Endodermal cell (in vitro differentiated cells): ENCODE data around the gene CYTH2. TPM values are rescaled to one million over a fixed set of nuclear protein-coding genes. Genes with fewer than 3 reads are reported as not detected.

ENCODE experiments used
- DNase-seq: peaks from one replicate; pipeline ENCODE4 v3.0.0-alpha.2; 2017
- H3K27ac ChIP-seq: 2 replicates; pipeline ENCODE4 v1.5.1; 2013; ENCODE audit warnings: mild to moderate bottlenecking, low read depth, low read length, moderate library complexity
- H3K27me3 ChIP-seq: 2 replicates; pipeline ENCODE4 v1.6.1; 2013; ENCODE audit warnings: mild to moderate bottlenecking, low read length, moderate library complexity; ENCODE audit not compliant: insufficient read depth, control insufficient read depth, poor library complexity, severe bottlenecking
- H3K36me3 ChIP-seq: 2 replicates; pipeline ENCODE4 v1.7.0; 2013; ENCODE audit warnings: mild to moderate bottlenecking, low read length, moderate library complexity; ENCODE audit not compliant: control insufficient read depth, insufficient read depth
- H3K4me1 ChIP-seq: one replicate; pipeline ENCODE4 v1.7.0; 2013; ENCODE audit warnings: low read length; ENCODE audit not compliant: control insufficient read depth, insufficient read depth
- H3K4me3 ChIP-seq: 2 replicates; pipeline ENCODE4 v1.5.1; 2013; ENCODE audit warnings: mild to moderate bottlenecking, low read length, moderate library complexity
- H3K9ac ChIP-seq: 2 replicates; pipeline ENCODE4 v1.6.1; 2013; ENCODE audit warnings: mild to moderate bottlenecking, low read length, moderate library complexity; ENCODE audit not compliant: poor library complexity, severe bottlenecking; ENCODE audit errors: extremely low read depth
- H3K9me3 ChIP-seq: 2 replicates; pipeline ENCODE4 v1.6.1; 2013; ENCODE audit warnings: mild to moderate bottlenecking, low read length, moderate library complexity; ENCODE audit not compliant: control insufficient read depth
- H3K27ac Mint-ChIP-seq: 2 replicates; pipeline ENCODE4 v1.8.0; 2020; ENCODE audit warnings: mixed read lengths
- H3K27me3 Mint-ChIP-seq: 2 replicates; pipeline ENCODE4 v1.8.0; 2021; ENCODE audit warnings: mild to moderate bottlenecking, mixed read lengths; ENCODE audit not compliant: insufficient read depth
- H3K36me3 Mint-ChIP-seq: 2 replicates; pipeline ENCODE4 v1.8.0; 2020; ENCODE audit warnings: low read depth, mixed read lengths
- H3K4me1 Mint-ChIP-seq: 2 replicates; pipeline ENCODE4 v1.8.0; 2020; ENCODE audit warnings: mixed read lengths
- H3K4me3 Mint-ChIP-seq: 2 replicates; pipeline ENCODE4 v1.8.0; 2020; ENCODE audit warnings: mild to moderate bottlenecking, moderate library complexity, mixed read lengths
- H3K9me3 Mint-ChIP-seq: 2 replicates; pipeline ENCODE4 v1.8.0; 2020; ENCODE audit warnings: mild to moderate bottlenecking, mixed read lengths
- CTCF ChIP-seq: fragments of 200-600 bp; sonication (generic); conservative IDR thresholded peaks from 2 replicates; pipeline ENCODE4 v1.5.0; 2021; ENCODE audit warnings: antibody characterized with exemption, mild to moderate bottlenecking
- WGBS, 2 experiments: methylation state at CpG; one replicate each; pipeline versions ENCODE4 v1.1.5 to v1.1.7; 2013; ENCODE audit warnings: missing lambda C conversion rate in 2 of 2, mixed read lengths in 1 of 2; ENCODE audit not compliant: insufficient coverage in 1 of 2, insufficient read length in 1 of 2; 5-methylcytosine and 5-hydroxymethylcytosine counted together
- total RNA-seq, 2 donors: library from RNA; stranded (reverse); fragmentation: NEBNext Ultra II Directional in 1 of 2; extraction: Animal tissue kit (Norgen Biotek cat#: 25700) in 1 of 2; gene quantifications; 2 replicates in 1 of 2; 3 replicates in 1 of 2; pipeline ENCODE4 v1.2.1, GENCODE V29; 2021

The CYTH2 gene
- total RNA-seq, 2 donors from 2014 or later = 106 to 133 TPM

DNA sequence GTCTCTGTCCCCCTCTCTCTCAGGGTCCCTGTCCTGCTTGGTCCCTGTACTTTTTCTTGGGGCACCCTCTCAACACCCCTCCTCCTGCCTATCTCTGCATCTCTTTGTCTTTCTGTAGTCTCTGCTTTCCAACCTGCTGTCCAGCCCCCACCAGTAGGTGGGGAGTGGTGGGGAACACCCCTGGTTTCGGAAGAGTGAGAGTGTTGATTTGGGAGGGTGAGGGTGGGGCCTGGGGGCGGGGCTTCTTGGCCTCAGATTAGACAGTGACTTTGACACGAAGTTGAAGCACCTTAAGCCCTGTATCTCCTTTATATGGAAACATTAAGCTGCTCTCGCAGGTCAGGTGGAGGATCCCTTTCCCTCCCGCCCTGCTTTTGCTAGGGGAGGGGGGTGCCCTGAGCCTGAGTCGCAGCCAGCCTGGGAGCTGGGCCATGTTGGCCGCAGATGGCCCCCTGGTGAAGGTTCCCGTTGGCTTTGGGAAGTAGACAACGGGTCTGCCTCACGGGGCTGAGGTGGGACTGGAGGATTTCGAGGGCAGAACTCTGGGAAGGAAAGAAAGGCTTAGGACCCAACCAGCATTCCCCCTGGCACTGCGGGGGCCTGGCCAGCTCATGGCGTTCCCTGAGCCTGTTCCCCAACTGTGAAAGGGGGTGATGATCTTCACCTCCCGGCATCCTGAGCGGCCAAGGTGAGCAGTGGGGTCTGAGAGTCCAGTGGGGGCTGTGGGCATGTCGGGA, 13.8 kb upstream of the CYTH2 start, which contains the start of gene KCNJ14:
TSS of gene KCNJ14 (plus strand) at position 404 of the 737 bp plus-strand sequence. CDS start 6,151 bp downstream, outside the sequence.
- peak within 1 kb of the TSS; percentile 64 for H3K27ac Mint-ChIP-seq
- TF ChIP-seq CTCF = no peak
- peaks cover 46% of the 10 kb centered on the region for H3K36me3 Mint-ChIP-seq
- peak; percentile 35 for DNase-seq
- Histone ChIP-seq H3K36me3 (peaks cover 48% of the 10 kb centered on the region), H3K4me1 (no peaks in the 10 kb centered on the region), H3K9ac (no peak within 1 kb of the TSS), H3K27ac (no peak within 1 kb of the TSS), H3K27me3 (no peaks in the 10 kb centered on the region), H3K9me3 (no peaks in the 10 kb centered on the region), H3K4me3 (no peak within 1 kb of the TSS)
- H3K4me1 Mint-ChIP-seq = no peaks in the 10 kb centered on the region
- H3K9me3 Mint-ChIP-seq = no peaks in the 10 kb centered on the region
- WGBS, 2 experiments = 93 to 98% methylated on average over 11 to 16 of the region's 16 CpGs
- no peak within 1 kb of the TSS for H3K4me3 Mint-ChIP-seq
- H3K27me3 Mint-ChIP-seq = no peaks in the 10 kb centered on the region

GRCh38 chr19:48455908-48456562, 13.1 kb upstream of the CYTH2 start:
- DNase-seq = no peak
- peaks cover 41% of the 10 kb centered on the region for H3K36me3 Mint-ChIP-seq

GRCh38 chr19:48456864-48457263, 12.3 kb upstream of the CYTH2 start:
- Mint-ChIP-seq H3K36me3 (peaks cover 34% of the 10 kb centered on the region), H3K9me3 (no peaks in the 10 kb centered on the region)
- DNase-seq = no peak

More at GRCh38 chr19:48455908-48456562, 13.1 kb upstream of the CYTH2 start:
- Mint-ChIP-seq H3K4me1 (no peaks in the 10 kb centered on the region), H3K27me3 (no peaks in the 10 kb centered on the region), H3K27ac (no peak overlapping the region), H3K9me3 (no peaks in the 10 kb centered on the region), H3K4me3 (no peak overlapping the region)
- Histone ChIP-seq H3K27me3 (no peaks in the 10 kb centered on the region), H3K4me1 (no peaks in the 10 kb centered on the region), H3K27ac (no peak overlapping the region), H3K4me3 (no peak overlapping the region), H3K9ac (no peak overlapping the region), H3K9me3 (no peaks in the 10 kb centered on the region), H3K36me3 (peaks cover 45% of the 10 kb centered on the region)
- no peak for TF ChIP-seq CTCF
- 95 to 97% methylated on average over 5 to 11 of the region's 11 CpGs for WGBS, 2 experiments

More at GRCh38 chr19:48456864-48457263, 12.3 kb upstream of the CYTH2 start:
- 95 to 96% methylated on average over 3 to 4 of the region's 4 CpGs for WGBS, 2 experiments
- Histone ChIP-seq H3K4me1 (no peaks in the 10 kb centered on the region), H3K27me3 (no peaks in the 10 kb centered on the region), H3K36me3 (peaks cover 37% of the 10 kb centered on the region), H3K27ac (no peak overlapping the region), H3K4me3 (no peak overlapping the region), H3K9ac (no peak overlapping the region), H3K9me3 (no peaks in the 10 kb centered on the region)
- H3K4me3 Mint-ChIP-seq = no peak overlapping the region
- H3K27me3 Mint-ChIP-seq = no peaks in the 10 kb centered on the region
- TF ChIP-seq CTCF = no peak
- no peaks in the 10 kb centered on the region for H3K4me1 Mint-ChIP-seq
- H3K27ac Mint-ChIP-seq = no peak overlapping the region
